Mesothelial cell of epicardium (in vitro differentiated cells): ENCODE data around the gene GNLY. TPM values are rescaled to one million over a fixed set of nuclear protein-coding genes. Genes with fewer than 3 reads are reported as not detected.

Experiments used
- DNase-seq, 2 experiments: peaks; one replicate each; pipeline ENCODE4 v3.0.0; 2021; ENCODE audit warnings: low spot score in 2 of 2; ENCODE audit not compliant: unreplicated experiment in 2 of 2
- H3K27ac Mint-ChIP-seq: 2 replicates; pipeline ENCODE4 v1.8.0; 2021; ENCODE audit warnings: mixed read lengths
- H3K27me3 Mint-ChIP-seq: 2 replicates; pipeline ENCODE4 v1.8.0; 2021; ENCODE audit warnings: low read depth, mixed read lengths
- H3K36me3 Mint-ChIP-seq: 2 replicates; pipeline ENCODE4 v1.8.0; 2021; ENCODE audit warnings: mixed read lengths
- H3K4me1 Mint-ChIP-seq: 2 replicates; pipeline ENCODE4 v1.8.0; 2021; ENCODE audit warnings: mixed read lengths
- H3K4me3 Mint-ChIP-seq: 2 replicates; pipeline ENCODE4 v1.8.0; 2021; ENCODE audit warnings: mild to moderate bottlenecking, moderate library complexity, mixed read lengths
- H3K9me3 Mint-ChIP-seq: 2 replicates; pipeline ENCODE4 v1.8.0; 2021; ENCODE audit warnings: mixed read lengths
- total RNA-seq: library from RNA; stranded (reverse); gene quantifications from 3 replicates; pipeline ENCODE4 v1.2.1, GENCODE V29; 2021
- TF ChIP-seq, protein P1 (sequence below): fragments of 200-600 bp; sonication (generic); IDR thresholded peaks from one replicate; pipeline ENCODE4 v1.5.0; 2021; ENCODE audit warnings: antibody characterized with exemption; ENCODE audit not compliant: unreplicated experiment

GNLY gene
- total RNA-seq, 1 donor from 2014 or later: not detected

GRCh38 chr2:85736456-85737355, 42.5 kb downstream of the GNLY start:
- TF ChIP-seq, protein P1, sequence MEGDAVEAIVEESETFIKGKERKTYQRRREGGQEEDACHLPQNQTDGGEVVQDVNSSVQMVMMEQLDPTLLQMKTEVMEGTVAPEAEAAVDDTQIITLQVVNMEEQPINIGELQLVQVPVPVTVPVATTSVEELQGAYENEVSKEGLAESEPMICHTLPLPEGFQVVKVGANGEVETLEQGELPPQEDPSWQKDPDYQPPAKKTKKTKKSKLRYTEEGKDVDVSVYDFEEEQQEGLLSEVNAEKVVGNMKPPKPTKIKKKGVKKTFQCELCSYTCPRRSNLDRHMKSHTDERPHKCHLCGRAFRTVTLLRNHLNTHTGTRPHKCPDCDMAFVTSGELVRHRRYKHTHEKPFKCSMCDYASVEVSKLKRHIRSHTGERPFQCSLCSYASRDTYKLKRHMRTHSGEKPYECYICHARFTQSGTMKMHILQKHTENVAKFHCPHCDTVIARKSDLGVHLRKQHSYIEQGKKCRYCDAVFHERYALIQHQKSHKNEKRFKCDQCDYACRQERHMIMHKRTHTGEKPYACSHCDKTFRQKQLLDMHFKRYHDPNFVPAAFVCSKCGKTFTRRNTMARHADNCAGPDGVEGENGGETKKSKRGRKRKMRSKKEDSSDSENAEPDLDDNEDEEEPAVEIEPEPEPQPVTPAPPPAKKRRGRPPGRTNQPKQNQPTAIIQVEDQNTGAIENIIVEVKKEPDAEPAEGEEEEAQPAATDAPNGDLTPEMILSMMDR: no peak
- Mint-ChIP-seq H3K9me3 (no peaks in the 10 kb centered on the region), H3K4me1 (peaks cover 15% of the 10 kb centered on the region), H3K27ac (no peak overlapping the region), H3K27me3 (peaks cover 7% of the 10 kb centered on the region), H3K4me3 (no peak overlapping the region), H3K36me3 (peaks cover 2% of the 10 kb centered on the region)
- DNase-seq: no peak

DNA sequence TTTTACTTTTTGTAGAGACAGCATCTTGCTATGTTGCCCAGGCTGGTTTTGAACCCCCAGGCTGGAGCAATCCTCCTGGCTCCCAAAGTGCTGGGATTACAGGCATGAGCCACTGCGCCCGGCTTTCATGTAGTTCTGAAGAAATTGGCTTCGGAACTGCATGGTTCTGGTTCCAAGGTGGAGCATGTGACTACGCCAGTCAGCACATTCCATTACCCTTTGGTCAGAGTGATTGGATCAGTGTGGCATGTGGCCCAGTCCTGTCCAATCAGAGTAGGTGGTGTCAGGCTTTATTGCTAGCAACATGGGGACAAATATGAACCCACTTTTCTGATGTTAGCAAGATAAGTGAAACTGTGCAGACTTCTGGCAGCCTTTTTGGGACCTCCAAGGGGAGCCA, 43.3 kb downstream of the GNLY start:
- no peak for DNase-seq
- Mint-ChIP-seq H3K4me3 (no peak overlapping the region), H3K4me1 (peaks cover 23% of the 10 kb centered on the region), H3K36me3 (peaks cover 2% of the 10 kb centered on the region), H3K9me3 (no peaks in the 10 kb centered on the region), H3K27ac (no peak overlapping the region), H3K27me3 (peaks cover 7% of the 10 kb centered on the region)
- TF ChIP-seq, protein P1: no peak

DNA sequence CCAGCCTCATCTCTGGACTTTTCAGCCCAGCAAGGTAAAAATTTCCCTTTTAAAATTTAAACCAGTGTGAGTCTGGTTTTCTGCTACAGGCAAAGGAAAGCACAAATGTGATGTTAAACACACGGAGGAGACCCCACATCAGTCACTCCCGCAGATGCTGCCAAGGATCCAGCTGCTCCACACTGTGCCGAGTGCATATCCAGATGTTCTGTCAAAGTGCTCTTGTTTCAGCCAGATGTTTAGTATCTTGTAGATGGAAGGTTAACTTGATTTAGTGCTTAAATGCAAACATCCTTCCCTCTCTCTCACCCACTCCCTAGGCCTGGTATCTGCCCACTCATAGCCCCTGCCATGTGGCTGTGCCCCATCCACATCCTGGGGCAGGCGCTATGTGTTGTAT, 43.8 kb downstream of the GNLY start:
- peaks cover 28% of the 10 kb centered on the region for H3K4me1 Mint-ChIP-seq
- DNase-seq: no peak
- H3K27me3 Mint-ChIP-seq: peaks cover 7% of the 10 kb centered on the region
- no peak overlapping the region for H3K4me3 Mint-ChIP-seq
- H3K9me3 Mint-ChIP-seq: no peaks in the 10 kb centered on the region
- peaks cover 2% of the 10 kb centered on the region for H3K36me3 Mint-ChIP-seq
- no peak overlapping the region for H3K27ac Mint-ChIP-seq
- TF ChIP-seq, protein P1: no peak

DNA sequence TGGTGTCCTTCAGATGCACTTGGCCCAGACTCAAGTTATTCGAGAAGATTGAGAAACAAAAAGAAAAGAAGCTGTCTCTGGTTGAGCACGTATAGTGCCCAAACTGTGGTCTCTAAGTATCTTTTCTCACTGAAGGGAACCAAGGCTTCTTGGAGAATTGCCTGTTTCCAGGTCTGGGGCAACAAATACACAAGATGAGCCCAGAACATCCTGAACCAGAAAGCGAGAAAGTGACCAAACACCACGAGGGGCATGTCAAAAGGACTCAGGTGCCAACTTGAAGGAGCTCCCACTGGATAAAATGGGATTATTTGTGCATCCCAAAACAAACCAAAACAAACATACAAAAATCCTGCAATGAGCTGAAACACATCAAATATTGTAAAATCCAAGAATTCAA, 46.0 kb downstream of the GNLY start:
- H3K27me3 Mint-ChIP-seq: peaks cover 3% of the 10 kb centered on the region
- no peaks in the 10 kb centered on the region for H3K9me3 Mint-ChIP-seq

GRCh38 chr2:85741211-85741832, 47.2 kb downstream of the GNLY start:
- H3K36me3 Mint-ChIP-seq: peaks cover 2% of the 10 kb centered on the region
- peaks cover 53% of the 10 kb centered on the region for H3K4me1 Mint-ChIP-seq
- H3K4me3 Mint-ChIP-seq: no peak overlapping the region
- peaks cover 1% of the 10 kb centered on the region for H3K27me3 Mint-ChIP-seq
- no peaks in the 10 kb centered on the region for H3K9me3 Mint-ChIP-seq
- H3K27ac Mint-ChIP-seq: peak overlapping the region; percentile 98
- DNase-seq: no peak
- TF ChIP-seq, protein P1: no peak

More for the DNA sequence above, 46.0 kb downstream of the GNLY start:
- Mint-ChIP-seq H3K4me3 (no peak overlapping the region), H3K4me1 (peaks cover 47% of the 10 kb centered on the region), H3K27ac (no peak overlapping the region), H3K36me3 (peaks cover 2% of the 10 kb centered on the region)
- TF ChIP-seq, protein P1: no peak
- no peak for DNase-seq
